ENCODE data around the gene EMD. TPM values are rescaled to one million over a fixed set of nuclear protein-coding genes. Genes with fewer than 3 reads are reported as not detected.

EMD gene
- total RNA-seq, 1 experiment from 2014 or later = 107 TPM

GRCh38 chrX:154419688-154420401, 40.8 kb downstream of the EMD start:
- Mint-ChIP-seq H3K4me3 (ENCODE audit: unreplicated experiment) (no peak overlapping the region), H3K4me1 (ENCODE audit: insufficient read depth, unreplicated experiment) (no peaks in the 10 kb centered on the region), H3K27me3 (ENCODE audit: insufficient read depth, unreplicated experiment) (peaks cover 13% of the 10 kb centered on the region), H3K9me3 (ENCODE audit: unreplicated experiment) (no peaks in the 10 kb centered on the region), H3K27ac (ENCODE audit: low read depth, unreplicated experiment) (no peak overlapping the region), H3K36me3 (ENCODE audit: insufficient read depth, unreplicated experiment) (peaks cover 8% of the 10 kb centered on the region)
- CTCF ChIA-PET = no interaction called here
- intact Hi-C loops (cut with micrococcal nuclease) = no loop called here
- no peak for DNase-seq (ENCODE audit: unreplicated experiment)
- BruUV-seq (replicated peaks) = no TSS peak
- TF ChIP-seq, protein P1, sequence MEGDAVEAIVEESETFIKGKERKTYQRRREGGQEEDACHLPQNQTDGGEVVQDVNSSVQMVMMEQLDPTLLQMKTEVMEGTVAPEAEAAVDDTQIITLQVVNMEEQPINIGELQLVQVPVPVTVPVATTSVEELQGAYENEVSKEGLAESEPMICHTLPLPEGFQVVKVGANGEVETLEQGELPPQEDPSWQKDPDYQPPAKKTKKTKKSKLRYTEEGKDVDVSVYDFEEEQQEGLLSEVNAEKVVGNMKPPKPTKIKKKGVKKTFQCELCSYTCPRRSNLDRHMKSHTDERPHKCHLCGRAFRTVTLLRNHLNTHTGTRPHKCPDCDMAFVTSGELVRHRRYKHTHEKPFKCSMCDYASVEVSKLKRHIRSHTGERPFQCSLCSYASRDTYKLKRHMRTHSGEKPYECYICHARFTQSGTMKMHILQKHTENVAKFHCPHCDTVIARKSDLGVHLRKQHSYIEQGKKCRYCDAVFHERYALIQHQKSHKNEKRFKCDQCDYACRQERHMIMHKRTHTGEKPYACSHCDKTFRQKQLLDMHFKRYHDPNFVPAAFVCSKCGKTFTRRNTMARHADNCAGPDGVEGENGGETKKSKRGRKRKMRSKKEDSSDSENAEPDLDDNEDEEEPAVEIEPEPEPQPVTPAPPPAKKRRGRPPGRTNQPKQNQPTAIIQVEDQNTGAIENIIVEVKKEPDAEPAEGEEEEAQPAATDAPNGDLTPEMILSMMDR (IDR thresholded peaks at IDR 0.05; ENCODE audit: unreplicated experiment) = no peak
- POLR2A ChIA-PET = no interaction called here

DNA sequence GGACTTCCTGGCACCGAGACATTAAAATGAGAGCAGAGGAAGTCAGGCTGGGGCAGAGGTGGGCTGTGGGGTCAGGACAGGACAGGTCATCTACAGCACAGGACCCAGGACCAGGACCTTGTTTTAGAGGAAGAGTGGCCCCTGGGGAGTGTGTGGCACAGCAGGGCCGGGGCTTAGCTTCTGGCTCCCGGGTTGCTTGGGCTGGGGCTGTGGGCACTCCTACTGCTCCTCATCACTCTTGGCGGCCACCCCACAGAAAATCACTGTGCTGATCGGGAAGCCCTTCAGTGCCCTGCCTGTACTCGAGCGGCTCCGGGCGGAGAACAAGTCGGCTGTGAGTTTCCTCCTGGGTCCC, 41.3 kb downstream of the EMD start:
- H3K9me3 Mint-ChIP-seq (ENCODE audit: unreplicated experiment) = no peaks in the 10 kb centered on the region
- H3K4me3 Mint-ChIP-seq (ENCODE audit: unreplicated experiment) = no peak overlapping the region
- intact Hi-C loops (cut with micrococcal nuclease) = no loop called here
- no peak overlapping the region for H3K27ac Mint-ChIP-seq (ENCODE audit: low read depth, unreplicated experiment)
- H3K36me3 Mint-ChIP-seq (ENCODE audit: insufficient read depth, unreplicated experiment) = peaks cover 8% of the 10 kb centered on the region
- H3K4me1 Mint-ChIP-seq (ENCODE audit: insufficient read depth, unreplicated experiment) = no peaks in the 10 kb centered on the region
- ChIA-PET CTCF (no interaction called here), POLR2A (interaction anchor here (2.2 kb wide), 1 partner anchor 9 kb away, joined by 10 read pairs; the partner anchor contains the start of gene TAFAZZIN)
- BruUV-seq (replicated peaks) = no TSS peak
- TF ChIP-seq, protein P1 (IDR thresholded peaks at IDR 0.05; ENCODE audit: unreplicated experiment) = no peak
- DNase-seq (ENCODE audit: unreplicated experiment) = no peak
- peaks cover 13% of the 10 kb centered on the region for H3K27me3 Mint-ChIP-seq (ENCODE audit: insufficient read depth, unreplicated experiment)

DNA sequence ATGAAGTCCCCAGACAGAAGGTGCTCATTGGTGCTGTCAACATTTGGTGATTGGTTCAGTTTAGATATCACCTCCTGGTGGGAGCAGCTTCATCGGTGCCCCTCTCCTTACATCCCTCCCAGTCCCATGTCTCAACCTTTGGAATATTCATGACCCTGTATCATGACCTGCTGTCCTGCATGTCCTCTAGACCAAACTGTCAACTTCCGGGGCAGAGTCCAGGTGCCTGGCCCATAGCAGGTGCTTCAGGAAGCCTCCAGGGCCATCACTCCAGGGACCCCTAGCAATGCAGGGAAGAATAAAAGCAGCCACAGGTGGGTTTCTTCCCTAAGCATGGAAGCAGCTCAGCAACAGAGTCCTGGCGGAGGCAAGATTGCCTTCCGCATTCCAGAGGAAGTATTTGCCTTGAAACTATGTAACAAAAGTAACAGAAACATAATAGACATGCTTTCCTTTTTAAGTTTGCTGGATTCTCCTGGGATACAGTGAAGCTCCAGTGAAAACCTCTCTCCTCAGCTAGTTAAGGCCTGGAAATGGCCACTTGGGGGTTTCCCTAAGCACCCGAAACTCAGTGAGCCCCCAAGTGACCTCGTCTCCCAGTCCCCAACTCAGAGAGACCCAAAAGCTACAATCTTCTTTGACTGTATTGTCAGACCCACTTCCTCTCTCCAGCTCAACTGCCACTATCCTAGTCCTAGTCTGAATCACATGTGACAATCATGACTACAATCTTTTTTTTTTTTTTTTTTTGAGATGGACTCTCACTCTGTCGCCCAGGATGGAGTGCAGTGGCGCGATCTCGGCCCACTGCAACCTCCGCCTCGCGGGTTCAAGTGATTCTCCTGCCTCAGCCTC, 48.0 kb downstream of the EMD start:
- H3K36me3 Mint-ChIP-seq (ENCODE audit: insufficient read depth, unreplicated experiment) = peaks cover 5% of the 10 kb centered on the region
- H3K4me1 Mint-ChIP-seq (ENCODE audit: insufficient read depth, unreplicated experiment) = no peaks in the 10 kb centered on the region
- H3K9me3 Mint-ChIP-seq (ENCODE audit: unreplicated experiment) = no peaks in the 10 kb centered on the region
- H3K4me3 Mint-ChIP-seq (ENCODE audit: unreplicated experiment) = no peak overlapping the region
- no peak for DNase-seq (ENCODE audit: unreplicated experiment)
- BruUV-seq (replicated peaks) = no TSS peak
- H3K27me3 Mint-ChIP-seq (ENCODE audit: insufficient read depth, unreplicated experiment) = peaks cover 15% of the 10 kb centered on the region
- intact Hi-C loops (cut with micrococcal nuclease) = no loop called here
- ChIA-PET CTCF (interaction anchor here (0.6 kb wide), 1 partner anchor 55 kb away, joined by 3 read pairs; no protein-coding TSS in a partner anchor), POLR2A (interaction anchor here (0.6 to 4.3 kb wide), 3 partner anchors 17 to 63 kb away, joined by 3 to 31 read pairs (median 6); partner anchors contain the start of genes DNASE1L1, SLC10A3 and TAFAZZIN)
- H3K27ac Mint-ChIP-seq (ENCODE audit: low read depth, unreplicated experiment) = no peak overlapping the region
- TF ChIP-seq, protein P1 (IDR thresholded peaks at IDR 0.05; ENCODE audit: unreplicated experiment) = no peak

All from MCF 10A (cell line).